HG02973 (cell line): Measurements from ENCODE around the gene TTC21B.

Experiments
- ATAC-seq: cut with Tn5 transposase; IDR thresholded peaks from one replicate; pipeline ENCODE4 v1.9.1; 2021; ENCODE audit warnings: moderate library complexity; ENCODE audit not compliant: unreplicated experiment

Gene TTC21B

DNA sequence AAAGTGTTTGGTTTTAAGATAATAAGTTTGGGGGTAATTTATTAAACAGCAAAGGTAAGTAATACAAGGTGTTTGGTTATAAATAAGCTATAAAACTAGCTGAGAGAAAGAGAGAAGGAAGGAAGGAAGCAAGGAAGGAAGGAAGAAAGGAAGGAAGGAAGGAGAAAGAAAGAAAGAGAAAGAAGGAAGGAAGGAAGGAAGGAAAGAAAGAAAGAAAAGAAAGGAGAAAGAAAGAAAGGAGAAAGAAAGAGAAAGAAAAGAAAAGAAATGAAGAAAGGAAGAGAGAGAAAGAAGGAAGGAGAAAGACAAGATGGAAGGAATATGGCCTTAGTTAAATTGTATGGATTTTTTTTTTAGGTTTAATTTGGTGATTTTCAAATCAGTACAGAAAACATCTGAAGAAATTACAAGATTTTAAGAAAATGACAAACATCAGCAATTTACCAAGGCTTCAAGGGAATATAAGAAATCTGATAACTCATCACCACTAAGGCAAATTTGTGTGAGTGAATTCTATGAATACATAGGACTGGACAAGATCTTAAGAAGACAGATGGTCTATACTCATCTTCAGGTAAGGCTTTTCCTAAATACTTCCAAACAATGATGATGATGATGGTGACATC lies 113.1 kb downstream of the TTC21B start:
- ATAC-seq, result no peak

DNA sequence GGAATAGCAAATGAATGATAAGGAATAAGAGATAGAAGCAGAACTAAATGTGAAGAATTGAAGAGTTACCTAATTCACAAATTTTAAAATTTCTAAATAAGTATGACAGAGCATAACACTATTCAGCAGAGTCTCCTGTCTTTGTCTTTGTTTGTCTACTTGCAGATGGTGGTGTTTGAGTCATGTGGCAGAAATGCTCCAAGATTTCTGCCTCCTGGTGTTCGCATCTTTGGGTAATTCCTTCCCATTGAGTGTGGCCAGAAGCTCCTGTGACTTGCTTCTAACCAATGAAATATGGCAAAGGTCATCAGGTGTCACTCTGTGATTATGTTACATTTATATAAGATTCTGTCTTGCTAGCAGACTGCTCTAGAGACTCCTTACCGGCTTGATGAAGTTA lies 114.0 kb downstream of the TTC21B start:
- no peak for ATAC-seq

DNA sequence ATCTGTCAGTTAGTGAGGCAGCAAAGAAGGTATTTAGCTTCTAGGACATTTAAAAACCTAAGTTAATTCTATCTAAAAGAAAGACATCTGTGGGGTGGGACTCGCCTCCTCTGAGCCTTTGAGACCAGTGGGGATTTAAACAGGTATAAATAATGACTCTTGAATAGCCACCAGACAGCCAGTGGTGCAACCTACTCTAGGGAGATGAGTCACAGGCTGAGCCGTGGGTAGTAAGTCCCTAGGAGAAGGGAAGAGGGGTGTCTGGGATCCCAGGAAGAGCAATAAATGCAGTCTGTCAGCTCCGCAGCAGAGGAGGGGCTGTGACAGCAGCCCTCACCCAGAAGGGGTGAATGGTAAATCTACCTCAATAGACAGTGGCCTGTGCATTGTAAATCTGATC lies 116.5 kb downstream of the TTC21B start:
- no peak for ATAC-seq

DNA sequence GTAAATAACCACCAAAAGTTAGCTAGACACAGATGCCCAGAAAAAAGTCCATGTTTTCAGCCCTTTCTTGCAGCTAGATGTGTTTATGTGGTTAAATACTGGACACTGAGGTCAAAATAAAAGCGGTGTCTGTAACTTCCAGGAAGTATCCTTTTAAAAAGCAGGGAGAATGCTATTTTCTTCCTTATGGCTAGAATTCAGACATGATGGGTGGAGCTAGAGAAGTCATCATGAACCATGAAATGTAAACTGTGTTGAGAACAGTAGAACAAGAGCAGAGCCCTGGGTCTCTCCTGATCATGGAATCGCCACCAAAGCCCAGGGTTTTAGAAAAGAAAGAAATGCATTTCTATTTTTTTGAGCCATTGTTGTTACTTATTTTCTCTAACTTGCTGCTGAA lies 118.2 kb downstream of the TTC21B start:
- no peak for ATAC-seq

DNA sequence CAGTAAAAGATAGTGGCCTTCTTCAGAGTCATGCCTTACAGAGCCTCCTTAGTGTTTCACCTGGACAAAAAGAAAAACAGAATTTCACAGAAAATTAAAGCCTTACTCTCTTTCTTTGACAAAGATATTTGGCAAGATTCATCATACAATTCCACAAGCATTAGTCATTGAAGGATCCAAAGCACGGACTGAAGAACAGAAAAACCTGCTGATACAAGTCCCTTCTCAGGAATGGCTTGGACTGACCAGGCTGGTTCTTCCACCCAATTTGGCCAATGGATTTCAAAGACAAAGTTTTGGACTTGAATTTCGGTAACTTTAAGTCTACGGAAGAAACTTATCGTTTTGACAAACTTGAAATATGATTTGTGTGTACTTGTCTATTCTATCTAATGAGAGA lies 120.4 kb downstream of the TTC21B start:
- no peak for ATAC-seq

DNA sequence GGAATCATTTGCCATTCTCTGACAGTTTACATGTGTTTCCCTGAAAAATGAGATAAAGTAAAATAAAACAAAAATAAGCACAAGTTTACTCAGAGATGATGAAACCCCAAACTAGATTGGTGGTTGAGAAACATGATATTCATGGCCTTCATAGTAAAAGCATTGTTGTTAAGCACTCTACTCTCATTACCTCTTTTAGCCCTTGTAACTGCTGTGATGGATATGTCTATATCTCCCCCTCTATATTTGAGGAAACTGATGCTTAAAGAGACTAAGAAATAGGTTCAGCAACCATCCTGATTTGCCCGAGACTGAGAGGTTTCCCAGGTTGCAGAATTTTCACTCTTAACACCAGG lies 125.7 kb downstream of the TTC21B start:
- no peak for ATAC-seq

DNA sequence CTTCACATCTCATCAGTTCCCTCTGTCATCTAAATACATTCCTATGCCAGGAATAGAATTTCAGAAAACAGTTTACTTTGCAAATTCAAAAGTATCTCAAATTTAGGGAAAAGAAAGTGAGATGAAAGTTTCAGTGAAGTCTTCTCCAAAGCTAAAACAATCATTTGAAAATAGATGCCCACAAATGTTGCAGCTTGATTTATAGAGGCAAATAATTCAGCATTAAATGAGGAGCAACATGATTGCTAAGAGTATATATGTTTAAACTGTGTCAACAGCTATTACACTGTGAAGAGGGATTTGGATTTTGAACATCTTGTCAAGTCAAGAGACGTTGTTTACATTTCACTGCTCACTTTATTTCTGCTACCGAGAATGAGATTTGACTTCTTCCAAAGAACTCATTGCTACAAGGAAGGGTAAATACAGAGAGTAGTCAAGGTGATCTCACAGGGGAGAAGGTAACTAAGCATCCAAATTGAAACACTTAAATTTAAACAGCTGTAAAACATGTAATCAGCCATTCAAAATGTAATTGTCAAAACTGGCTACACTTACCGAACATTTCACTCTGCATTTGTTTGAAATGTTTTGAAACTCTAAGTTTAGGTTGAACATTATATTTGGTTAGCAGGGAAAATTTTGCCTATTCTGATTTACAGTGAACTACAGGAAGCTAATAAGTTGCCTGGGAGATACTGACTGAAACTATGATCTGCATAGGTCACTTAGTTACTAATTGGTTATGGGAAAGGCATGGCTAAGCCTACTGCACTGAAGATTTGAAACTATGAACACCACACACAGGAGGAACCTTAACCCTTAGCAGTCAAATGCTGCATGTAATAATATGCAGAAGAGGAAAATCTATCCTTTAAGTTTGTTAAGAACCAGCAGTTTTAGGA lies 126.3 kb downstream of the TTC21B start:
- ATAC-seq, result peak; percentile 81

DNA sequence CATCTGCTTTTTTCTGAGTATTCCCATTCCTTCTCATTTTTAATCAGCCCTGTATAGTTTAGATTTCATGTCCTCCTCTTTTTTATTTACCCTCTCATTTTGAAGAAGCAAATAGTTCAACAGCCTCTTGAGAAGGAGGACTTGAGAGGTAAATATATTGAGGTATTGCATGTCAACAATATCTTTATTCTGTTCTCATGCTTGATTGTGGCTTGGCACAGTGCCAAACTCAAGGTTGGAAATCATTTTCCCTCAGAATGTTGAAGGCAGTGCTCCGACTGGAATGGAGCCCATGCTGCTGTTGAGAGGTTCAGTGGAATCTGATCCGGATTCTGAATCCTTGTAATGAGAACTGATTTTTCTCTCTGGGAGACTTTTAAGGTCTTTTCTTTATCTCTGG lies 128.5 kb downstream of the TTC21B start:
- ATAC-seq, result no peak
